ENCODE data around the gene KRTAP5-4.
"Not testable (repeated sequence)": the region's sequence is repeated elsewhere in the genome, so short reads cannot be mapped to it uniquely, and the experiment has no call there.

Gene KRTAP5-4

GRCh38 chr11:1652771-1653540, 31.0 kb upstream of the KRTAP5-4 start:
- no peak for DNase-seq (ENCODE audit: low read depth)

GRCh38 chr11:1652442-1652770, 30.5 kb upstream of the KRTAP5-4 start:
- DNase-seq (ENCODE audit: low read depth): no peak

DNA sequence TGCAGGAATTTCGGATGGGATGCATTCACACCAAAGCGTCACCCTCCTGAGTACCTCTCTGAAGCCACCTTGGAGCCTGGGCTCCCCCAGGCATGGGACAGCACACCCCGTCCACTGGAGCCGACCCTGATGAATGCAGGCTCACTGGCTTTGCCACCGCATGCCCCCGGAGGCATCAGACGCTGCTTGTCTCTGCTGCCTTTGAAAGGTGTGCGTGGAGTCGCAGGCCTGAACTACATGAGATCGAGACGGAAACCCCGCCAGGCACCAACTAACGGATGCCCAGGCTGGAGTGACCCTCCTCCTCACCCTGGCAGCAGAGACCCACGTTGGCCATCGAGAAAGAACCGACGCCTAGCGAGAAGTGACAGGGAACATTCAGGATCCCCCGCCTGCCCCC, 30.1 kb upstream of the KRTAP5-4 start:
- DNase-seq (ENCODE audit: low read depth): no peak

GRCh38 chr11:1651411-1651980, 29.6 kb upstream of the KRTAP5-4 start:
- no peak for DNase-seq (ENCODE audit: low read depth)

DNA sequence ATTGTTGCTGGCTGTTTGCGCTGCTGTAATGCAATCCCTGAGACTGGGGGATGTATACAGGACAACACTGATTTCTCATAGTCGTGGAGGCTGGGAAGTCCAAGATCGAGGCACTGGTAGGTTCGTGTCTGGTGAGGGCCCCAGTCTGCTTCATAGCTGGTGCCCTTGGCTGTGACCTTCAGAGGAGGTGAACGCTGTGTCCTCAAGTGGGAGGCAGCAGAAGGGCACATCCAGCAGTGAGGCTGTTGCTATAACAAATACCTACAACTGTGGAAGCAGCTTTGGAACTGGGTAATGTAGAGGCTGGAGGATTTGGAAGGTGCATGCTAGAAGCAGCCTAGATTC, 29.0 kb upstream of the KRTAP5-4 start:
- no peak for DNase-seq (ENCODE audit: low read depth)

DNA sequence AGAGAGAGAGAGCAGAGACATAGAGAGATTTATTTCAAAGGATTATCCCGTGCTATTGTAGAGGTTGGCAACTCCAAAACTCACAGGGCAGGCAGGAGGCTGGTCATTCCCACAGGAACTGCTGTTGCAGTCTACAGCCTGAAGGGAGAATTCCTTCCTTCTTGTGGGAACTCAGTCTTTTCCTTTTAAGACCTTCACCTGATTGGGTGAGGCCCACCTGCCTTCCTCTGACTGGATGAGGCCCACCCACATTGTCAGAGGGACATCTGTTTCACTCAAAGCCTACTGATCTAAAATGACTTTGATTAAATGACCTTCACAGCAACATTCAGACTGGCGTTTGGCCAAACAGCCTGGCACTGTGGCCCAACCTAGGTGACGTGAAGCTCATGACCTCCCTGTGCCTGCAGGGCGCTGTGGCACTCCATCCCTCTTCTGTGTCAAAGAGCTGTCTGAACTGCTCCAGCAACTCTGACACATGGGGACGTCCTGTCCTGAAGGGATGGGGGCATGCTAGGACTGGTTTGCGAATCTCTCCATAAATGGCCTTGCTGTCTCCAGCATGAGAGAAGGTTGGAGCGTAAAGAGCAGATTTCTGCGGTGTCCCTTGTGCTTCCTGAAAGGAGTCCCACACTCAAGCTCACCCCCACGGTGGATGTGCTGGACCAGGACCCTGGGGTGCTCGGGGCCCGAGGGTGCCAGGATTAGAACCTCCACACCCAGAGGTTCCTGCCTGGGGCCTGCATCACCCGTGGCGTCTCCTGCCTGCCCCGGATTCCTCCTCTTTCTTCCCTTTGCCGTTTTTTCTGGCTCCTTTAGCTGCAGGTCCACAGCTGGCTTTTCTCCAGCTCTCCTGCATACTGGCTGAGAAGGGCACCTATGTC, 28.3 kb upstream of the KRTAP5-4 start:
- DNase-seq (ENCODE audit: low read depth): no peak

GRCh38 chr11:1648653-1649420, 26.9 kb upstream of the KRTAP5-4 start:
- no peak for DNase-seq (ENCODE audit: low read depth)

- DNase-seq (ENCODE audit: low read depth): no peak
Observed at GRCh38 chr11:1647901-1648652, 26.1 kb upstream of the KRTAP5-4 start.

DNA sequence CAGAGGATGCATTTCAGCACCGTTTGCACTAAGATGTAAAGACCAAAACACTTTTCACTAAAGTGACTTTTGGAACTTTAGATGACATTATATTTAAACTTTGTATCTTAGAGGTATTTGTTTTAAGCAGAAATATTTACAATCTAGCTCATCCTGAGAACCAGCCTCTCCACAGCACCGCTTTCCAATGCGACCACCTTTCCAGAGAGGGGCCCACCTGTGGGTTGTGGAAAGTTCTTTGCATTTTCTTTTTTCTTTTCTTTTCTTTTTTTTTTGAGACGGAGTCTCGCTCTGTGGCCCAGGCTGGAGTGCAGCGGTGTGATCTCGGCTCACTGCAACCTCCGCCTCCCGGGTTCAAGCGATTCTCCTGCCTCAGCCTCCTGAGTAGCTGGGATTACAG, 24.6 kb upstream of the KRTAP5-4 start:
- not testable (repeated sequence) for DNase-seq (ENCODE audit: low read depth)

- DNase-seq (ENCODE audit: low read depth): no peak
Observed at GRCh38 chr11:1645357-1645821, 23.5 kb upstream of the KRTAP5-4 start.

GRCh38 chr11:1644601-1645356, 22.8 kb upstream of the KRTAP5-4 start:
- no peak for DNase-seq (ENCODE audit: low read depth)

DNA sequence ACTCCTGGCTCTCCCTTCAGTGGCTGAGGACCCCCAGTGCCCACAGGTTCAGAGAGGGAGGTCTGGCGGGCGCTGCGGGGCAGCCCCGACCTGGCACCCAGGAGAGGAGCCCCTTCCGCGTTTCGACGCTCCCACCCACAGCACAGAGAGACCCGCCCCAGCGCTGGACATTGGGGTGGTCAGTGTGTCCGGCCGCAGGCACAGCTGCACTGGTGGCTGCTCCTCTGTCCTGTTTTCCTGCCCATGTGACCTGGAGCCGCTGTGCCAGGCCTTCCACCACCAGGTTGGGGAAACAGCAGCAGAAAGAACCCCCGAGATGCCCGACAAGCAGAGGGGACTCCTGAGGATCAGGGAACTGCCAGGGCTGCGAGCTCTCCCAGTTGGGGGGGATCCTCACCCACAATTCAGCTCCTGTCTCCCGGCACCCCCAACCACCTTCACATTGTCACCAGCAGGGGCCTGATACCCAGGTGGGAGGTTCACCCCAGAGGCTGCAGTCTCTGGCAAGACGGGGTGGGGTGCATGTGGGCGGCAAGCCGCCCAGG, 21.3 kb upstream of the KRTAP5-4 start:
- no peak for DNase-seq (ENCODE audit: low read depth)

DNA sequence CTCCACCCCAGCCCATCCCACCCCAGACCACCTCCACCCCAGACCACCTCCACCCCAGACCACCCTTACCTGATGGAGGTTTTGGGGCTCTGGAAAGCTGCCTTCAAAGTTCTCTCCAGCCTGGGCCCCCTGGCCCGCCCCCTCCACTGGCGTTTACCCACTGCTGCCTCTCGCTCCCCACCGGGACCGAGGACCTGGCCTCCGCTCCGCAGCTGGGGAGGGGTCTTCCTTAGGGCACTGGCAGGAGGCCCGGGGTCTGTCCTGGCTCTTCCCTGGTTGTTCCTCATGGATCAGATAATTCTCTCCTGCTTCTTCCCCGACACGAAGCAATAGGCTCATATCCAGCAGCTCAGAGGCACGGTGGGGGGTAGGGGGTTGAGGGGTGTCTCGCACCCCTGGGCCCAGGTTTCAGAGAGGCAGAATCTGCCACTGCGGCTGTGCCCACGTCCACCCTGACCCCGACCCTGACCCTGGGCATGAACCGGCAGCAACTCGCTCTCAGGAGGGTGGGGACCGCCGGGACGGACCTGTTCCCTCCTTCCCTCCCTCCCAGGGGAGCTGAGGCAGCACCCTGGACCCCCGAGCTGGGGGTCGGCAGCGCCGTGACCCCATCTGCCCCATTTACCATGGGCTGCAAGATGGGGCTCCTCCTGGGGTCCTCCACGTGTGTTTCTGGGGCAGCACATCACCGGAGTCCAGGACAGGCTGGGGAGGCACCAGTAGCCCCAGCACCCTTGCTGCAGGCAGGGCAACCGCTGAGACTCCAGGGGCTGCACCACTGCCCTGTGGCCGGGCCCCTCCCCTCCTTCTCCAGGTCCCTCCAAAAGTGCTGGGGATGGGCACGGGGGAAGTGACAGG, 20.6 kb upstream of the KRTAP5-4 start:
- DNase-seq (ENCODE audit: low read depth): no peak

DNA sequence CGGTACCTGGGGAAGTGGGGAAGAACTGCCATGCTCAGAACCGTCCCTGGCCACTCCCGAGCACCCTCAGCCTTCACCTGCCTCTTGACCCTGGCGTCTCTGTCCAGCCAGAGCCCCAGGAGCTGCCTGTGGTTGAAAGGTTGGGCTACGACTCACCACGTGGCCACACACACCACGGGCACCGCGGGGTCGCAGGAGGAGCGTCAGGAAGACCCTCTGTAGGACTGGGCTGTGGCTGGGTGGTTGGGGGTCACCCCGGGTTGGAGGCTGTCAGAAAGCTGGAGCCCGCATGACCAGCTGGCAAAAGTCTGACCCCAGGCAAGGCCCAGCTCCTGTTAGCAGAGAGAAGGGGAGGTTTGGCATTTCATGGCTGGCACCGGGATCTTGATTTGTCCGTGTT, 19.2 kb upstream of the KRTAP5-4 start:
- no peak for DNase-seq (ENCODE audit: low read depth)

DNA sequence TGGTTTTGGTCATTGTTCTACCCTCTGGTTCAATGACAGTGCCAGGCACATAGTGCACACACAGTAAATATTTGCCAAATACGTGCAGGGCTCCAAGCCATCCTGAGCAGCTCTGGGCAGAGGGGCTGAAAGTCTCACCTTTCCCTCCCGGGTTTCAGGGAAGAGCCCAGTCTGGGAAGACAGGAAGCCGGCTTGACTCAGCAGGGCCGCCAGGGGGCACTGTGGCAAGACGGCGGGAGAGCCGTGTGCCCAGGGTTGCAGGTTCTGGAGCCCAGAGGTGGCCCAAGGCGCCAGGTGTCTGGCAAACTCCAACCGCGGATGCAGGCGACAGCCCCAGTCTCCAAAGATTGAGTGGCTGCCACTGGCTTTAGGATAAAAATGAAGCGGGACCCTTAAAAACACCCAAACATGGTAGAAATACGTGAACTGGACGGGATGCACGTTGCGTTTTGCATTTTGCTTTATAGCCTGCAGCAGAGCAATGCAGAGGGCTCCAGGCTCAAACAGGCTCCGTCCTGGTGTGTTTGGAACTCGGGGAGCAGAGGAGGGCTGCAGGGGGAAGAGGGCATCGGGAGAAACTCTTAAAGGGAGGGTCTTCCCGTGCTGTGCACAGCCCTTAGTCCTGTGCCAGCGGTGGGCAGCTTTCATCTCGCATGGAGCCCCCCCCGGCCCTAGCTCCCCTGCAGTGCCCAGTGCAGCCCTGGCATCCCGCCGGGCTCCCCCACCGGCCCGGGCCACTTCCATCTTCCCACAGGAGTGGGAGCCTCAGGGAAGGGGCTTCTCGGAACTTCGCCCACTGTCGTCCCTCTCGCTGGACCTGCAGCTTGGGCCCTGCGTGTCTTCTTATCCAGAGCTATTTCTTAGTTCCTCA, 18.4 kb upstream of the KRTAP5-4 start:
- DNase-seq (ENCODE audit: low read depth): no peak

DNA sequence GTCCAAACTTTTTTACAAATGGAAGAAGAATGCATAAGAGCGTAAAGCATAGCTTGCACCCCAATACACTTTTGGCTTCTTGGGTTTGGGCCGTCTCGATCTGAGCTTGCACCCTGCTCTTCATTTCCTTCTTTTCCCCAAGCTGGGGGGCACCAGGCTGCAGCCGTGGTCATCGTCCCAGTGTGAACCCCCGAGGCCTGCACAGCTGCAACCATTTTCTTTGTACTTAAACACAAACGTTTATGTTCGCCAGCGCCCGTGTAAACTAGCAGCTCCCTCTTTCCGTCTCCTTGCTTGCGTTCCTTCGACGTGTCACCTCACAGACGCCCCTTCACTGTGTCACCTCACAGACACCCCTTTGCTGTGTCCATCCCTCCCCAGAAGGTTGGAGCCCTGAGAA, 17.7 kb upstream of the KRTAP5-4 start:
- no peak for DNase-seq (ENCODE audit: low read depth)

GRCh38 chr11:1639102-1639620, 17.2 kb upstream of the KRTAP5-4 start:
- no peak for DNase-seq (ENCODE audit: low read depth)

- DNase-seq (ENCODE audit: low read depth): no peak
Observed at GRCh38 chr11:1638344-1638743, 16.4 kb upstream of the KRTAP5-4 start.
